A549 (cell line): ENCODE measurements around the gene NUDT1. TPM values are rescaled to one million over a fixed set of nuclear protein-coding genes. Genes with fewer than 3 reads are reported as not detected.

Source experiments
- ATAC-seq, 2 experiments: fragments of 200-7000 bp in 1 of 2; fragments of >200 bp in 1 of 2; cut with Nextera tagmentation in 1 of 2; cut with Tn5 transposase in 1 of 2; 3 replicates each; pipeline versions ENCODE4 v1.8.0 to v1.9.1; 2018 to 2020; ENCODE audit warnings: mild to moderate bottlenecking in 1 of 2, moderate library complexity in 1 of 2
- CTCF ChIA-PET: fragments of 300-600 bp; sonication (Branson Sonifier 250); formaldehyde crosslinking; extraction: SDS; loops from one replicate; lab custom pipeline; 2021; ENCODE audit warnings: antibody characterized with exemption, inconsistent platforms; lab: Yijun Ruan, JAX
- POLR2A ChIA-PET: fragments of 350-600 bp; formaldehyde crosslinking; extraction: SDS; loops from one replicate; lab custom pipeline; 2021; ENCODE audit warnings: antibody characterized with exemption, inconsistent platforms; lab: Yijun Ruan, JAX
- DNase-seq, 2 experiments: peaks; one replicate each; pipeline versions ENCODE4 v3.0.0 to v3.0.0-alpha.2; 2011 to 2016; ENCODE audit warnings: low read depth in 1 of 2, low spot score in 1 of 2
- FAIRE-seq: peaks from 2 replicates; lab custom pipeline; 2011; peaks lifted over from hg19 to GRCh38; lab: Jason Lieb, UNC
- H3K27ac ChIP-seq, 2 experiments: fragments of >200 bp; sonication (Bioruptor Twin); formaldehyde crosslinking; 3 replicates each; pipeline ENCODE4 v1.5.1; 2016 to 2017
- H3K4me1 ChIP-seq: fragments of >200 bp; sonication (Bioruptor Twin); formaldehyde crosslinking; 3 replicates; pipeline ENCODE4 v1.6.1; 2016
- H3K4me2 ChIP-seq: fragments of >200 bp; sonication (Bioruptor Twin); formaldehyde crosslinking; 3 replicates; pipeline ENCODE4 v1.6.1; 2016
- H3K4me3 ChIP-seq: fragments of >200 bp; sonication (Bioruptor Twin); formaldehyde crosslinking; 3 replicates; pipeline ENCODE4 v1.5.1; 2016
- H3K9me3 ChIP-seq: fragments of >200 bp; sonication (Bioruptor Twin); formaldehyde crosslinking; 3 replicates; pipeline ENCODE4 v1.6.1; 2016
- CBX2 ChIP-seq: fragments of 200-600 bp; sonication (generic); IDR thresholded peaks from 2 replicates; pipeline ENCODE4 v1.6.1; 2016; ENCODE audit warnings: low read depth, mild to moderate bottlenecking, borderline replicate concordance
- CBX8 ChIP-seq: fragments of 200-600 bp; sonication (generic); IDR thresholded peaks from 2 replicates; pipeline ENCODE4 v1.6.1; 2016
- CHD2 ChIP-seq: fragments of 150-350 bp; IDR thresholded peaks from 2 replicates; pipeline ENCODE4 v1.6.1; 2014; ENCODE audit warnings: low read length; ENCODE audit not compliant: partially characterized antibody
- EHMT2 ChIP-seq: fragments of 200-600 bp; sonication (generic); IDR thresholded peaks from 2 replicates; pipeline ENCODE4 v1.6.1; 2016; ENCODE audit warnings: antibody characterized with exemption, low read depth, mild to moderate bottlenecking, moderate library complexity
- FOSL2 ChIP-seq, 2 experiments: fragments of 450-650 bp in 1 of 2; fragments of >200 bp in 1 of 2; sonication (Bioruptor Twin) in 1 of 2; formaldehyde crosslinking; IDR thresholded peaks; 2 replicates each; pipeline versions ENCODE4 v1.5.0 to v1.6.1; 2016 to 2020; ENCODE audit warnings: mild to moderate bottlenecking in 1 of 2, moderate library complexity in 1 of 2
- FOXS1 ChIP-seq: fragments of 250-450 bp; sonication (Bioruptor Pico); IDR thresholded peaks from 2 replicates; pipeline ENCODE4 v1.5.0; 2020; ENCODE audit warnings: mild to moderate bottlenecking, moderate library complexity
- GATA3 ChIP-seq: IDR thresholded peaks from 2 replicates; pipeline ENCODE4 v1.6.1; 2012; ENCODE audit warnings: borderline replicate concordance
- HDAC2 ChIP-seq: fragments of 200-600 bp; sonication (generic); IDR thresholded peaks from 2 replicates; pipeline ENCODE4 v1.6.1; 2016
- HOXB5 ChIP-seq: fragments of 250-450 bp; sonication (Bioruptor Pico); IDR thresholded peaks from 2 replicates; pipeline ENCODE4 v1.5.0; 2020; ENCODE audit warnings: mild to moderate bottlenecking, moderate library complexity
- JUN ChIP-seq, 2 experiments: fragments of >200 bp; sonication (Bioruptor Twin); formaldehyde crosslinking; IDR thresholded peaks; 2 replicates in 1 of 2; 3 replicates in 1 of 2; pipeline ENCODE4 v1.6.1; 2016 to 2017
- MAZ ChIP-seq: fragments of 150-350 bp; IDR thresholded peaks from 2 replicates; pipeline ENCODE4 v1.6.1; 2014; ENCODE audit warnings: antibody characterized with exemption, low read depth, low read length, borderline replicate concordance
- NFE2L2 ChIP-seq: fragments of 150-350 bp; conservative IDR thresholded peaks from 2 replicates; pipeline ENCODE4 v1.6.1; 2014; ENCODE audit warnings: low read length
- PHF8 ChIP-seq: fragments of 200-600 bp; sonication (generic); IDR thresholded peaks from 2 replicates; pipeline ENCODE4 v1.6.1; 2016; ENCODE audit warnings: low read depth, mild to moderate bottlenecking, antibody characterized with exemption, moderate library complexity, borderline replicate concordance
- RAD21 ChIP-seq, 2 experiments: fragments of >200 bp in 1 of 2; sonication (Bioruptor Twin) in 1 of 2; formaldehyde crosslinking in 1 of 2; IDR thresholded peaks in 1 of 2; conservative IDR thresholded peaks in 1 of 2; 2 replicates in 1 of 2; 3 replicates in 1 of 2; pipeline ENCODE4 v1.6.1; 2012 to 2018; ENCODE audit warnings: inconsistent platforms in 1 of 2
- RARB ChIP-seq: fragments of 250-450 bp; sonication (Bioruptor Pico); IDR thresholded peaks from 2 replicates; pipeline ENCODE4 v1.8.0; 2021; ENCODE audit warnings: mild to moderate bottlenecking, moderate library complexity
- RCOR1 ChIP-seq: fragments of 150-350 bp; IDR thresholded peaks from 2 replicates; pipeline ENCODE4 v1.6.1; 2014; ENCODE audit warnings: antibody characterized with exemption, low read length, low read depth
- SMC3 ChIP-seq: fragments of >200 bp; sonication (Bioruptor Twin); formaldehyde crosslinking; IDR thresholded peaks from 3 replicates; pipeline ENCODE4 v1.6.1; 2018; ENCODE audit warnings: inconsistent platforms
- ZC3H11A ChIP-seq: fragments of 450-650 bp; IDR thresholded peaks from 2 replicates; pipeline ENCODE4 v1.6.1; 2014; ENCODE audit warnings: antibody characterized with exemption, mild to moderate bottlenecking
- WGBS: methylation state at CpG from one replicate; pipeline ENCODE4 v1.1.6; 2017; ENCODE audit errors: missing lambda C conversion rate; 5-methylcytosine and 5-hydroxymethylcytosine counted together
- polyA plus RNA-seq, 4 experiments: library from polyadenylated mRNA; depleted of rRNA in 3 of 4; stranded (reverse); fragments of >200 nt; fragmentation: RNase III in 1 of 4; extraction: RNeasy Plus Mini Kit Qiagen cat#74134 plus additional on column Dnase treatment in 1 of 4; gene quantifications; 2 replicates in 3 of 4; 3 replicates in 1 of 4; pipeline ENCODE4 v1.2.3, GENCODE V29; 2011 to 2017
- TF ChIP-seq, protein P1 (sequence below): fragments of >200 bp; sonication (Bioruptor Twin); formaldehyde crosslinking; IDR thresholded peaks from 3 replicates; pipeline ENCODE4 v1.6.1; 2016
- TF ChIP-seq, protein P2 (sequence below): fragments of 250-450 bp; sonication (Bioruptor Pico); IDR thresholded peaks from 2 replicates; pipeline ENCODE4 v1.5.0; 2020; ENCODE audit warnings: low read depth, mild to moderate bottlenecking, moderate library complexity
- TF ChIP-seq, protein P3 (sequence below): IDR thresholded peaks from 2 replicates; pipeline ENCODE4 v1.6.1; 2012
- TF ChIP-seq, protein P4 (sequence below): fragments of >200 bp; sonication (Bioruptor Twin); formaldehyde crosslinking; IDR thresholded peaks from 3 replicates; pipeline ENCODE4 v1.5.1; 2016
- TF ChIP-seq, protein P5 (sequence below): fragments of 200-600 bp; sonication (generic); IDR thresholded peaks from 2 replicates; pipeline ENCODE4 v1.6.1; 2016; ENCODE audit warnings: antibody characterized with exemption, mild to moderate bottlenecking, moderate library complexity
- TF ChIP-seq, protein P6 (sequence below): fragments of 150-350 bp; IDR thresholded peaks from 2 replicates; pipeline ENCODE4 v1.6.1; 2014; ENCODE audit warnings: low read depth, mild to moderate bottlenecking, low read length
- TF ChIP-seq, protein P7 (sequence below): fragments of 250-450 bp; sonication (Bioruptor Pico); IDR thresholded peaks from 2 replicates; pipeline ENCODE4 v1.5.0; 2021; ENCODE audit warnings: mild to moderate bottlenecking, moderate library complexity, borderline replicate concordance

Gene NUDT1
- polyA plus RNA-seq, 2 of the 4 experiments (the other 2 are of a cell fraction), result 38.3 to 92.3 TPM

DNA sequence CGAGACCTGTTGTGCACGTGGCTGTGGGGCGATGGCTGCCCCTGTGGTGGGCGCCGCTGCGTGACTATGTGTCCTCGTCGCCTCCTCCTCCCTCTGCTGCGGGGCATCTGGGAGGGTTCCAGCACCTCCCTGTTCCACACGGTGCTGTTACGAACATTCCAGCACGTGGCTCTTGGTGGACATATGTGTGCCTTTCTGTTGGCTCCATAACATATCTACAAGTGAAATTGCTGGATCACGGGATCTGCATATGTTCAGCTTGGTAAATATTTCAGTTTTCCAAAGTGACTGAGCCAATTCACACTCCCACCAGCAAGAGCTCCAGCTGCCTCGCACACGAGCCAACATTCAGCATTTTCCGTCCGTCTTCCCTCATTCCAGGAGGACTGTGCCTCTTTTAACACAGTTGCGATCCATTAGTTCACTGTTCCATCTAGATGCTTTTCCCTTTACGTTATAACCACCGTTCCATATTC, 47.1 kb downstream of the NUDT1 start:
- Histone ChIP-seq H3K4me3 (no peak overlapping the region), H3K9me3 (no peaks in the 10 kb centered on the region), H3K4me2 (no peak overlapping the region), H3K4me1 (no peaks in the 10 kb centered on the region), H3K27ac (no peak overlapping the region)
- ATAC-seq (no peak), DNase-seq (no peak), FAIRE-seq (no peak)
- no peak for TF ChIP-seq SMC3
- TF ChIP-seq, protein P1, sequence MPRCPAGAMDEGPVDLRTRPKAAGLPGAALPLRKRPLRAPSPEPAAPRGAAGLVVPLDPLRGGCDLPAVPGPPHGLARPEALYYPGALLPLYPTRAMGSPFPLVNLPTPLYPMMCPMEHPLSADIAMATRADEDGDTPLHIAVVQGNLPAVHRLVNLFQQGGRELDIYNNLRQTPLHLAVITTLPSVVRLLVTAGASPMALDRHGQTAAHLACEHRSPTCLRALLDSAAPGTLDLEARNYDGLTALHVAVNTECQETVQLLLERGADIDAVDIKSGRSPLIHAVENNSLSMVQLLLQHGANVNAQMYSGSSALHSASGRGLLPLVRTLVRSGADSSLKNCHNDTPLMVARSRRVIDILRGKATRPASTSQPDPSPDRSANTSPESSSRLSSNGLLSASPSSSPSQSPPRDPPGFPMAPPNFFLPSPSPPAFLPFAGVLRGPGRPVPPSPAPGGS, result no peak
- TF ChIP-seq, protein P2, sequence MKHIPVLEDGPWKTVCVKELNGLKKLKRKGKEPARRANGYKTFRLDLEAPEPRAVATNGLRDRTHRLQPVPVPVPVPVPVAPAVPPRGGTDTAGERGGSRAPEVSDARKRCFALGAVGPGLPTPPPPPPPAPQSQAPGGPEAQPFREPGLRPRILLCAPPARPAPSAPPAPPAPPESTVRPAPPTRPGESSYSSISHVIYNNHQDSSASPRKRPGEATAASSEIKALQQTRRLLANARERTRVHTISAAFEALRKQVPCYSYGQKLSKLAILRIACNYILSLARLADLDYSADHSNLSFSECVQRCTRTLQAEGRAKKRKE (CRISPR knock-in tag), result no peak
- TF ChIP-seq NFE2L2, result no peak
- no peak for TF ChIP-seq GATA3
- TF ChIP-seq FOSL2 (IDR thresholded peaks at IDR 0.05), result no peak
- no peak for TF ChIP-seq FOSL2 (CRISPR knock-in tag; IDR thresholded peaks at IDR 0.05)
- TF ChIP-seq CBX8, result no peak
- TF ChIP-seq, protein P3, sequence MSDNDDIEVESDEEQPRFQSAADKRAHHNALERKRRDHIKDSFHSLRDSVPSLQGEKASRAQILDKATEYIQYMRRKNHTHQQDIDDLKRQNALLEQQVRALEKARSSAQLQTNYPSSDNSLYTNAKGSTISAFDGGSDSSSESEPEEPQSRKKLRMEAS, result no peak
- no peak for TF ChIP-seq CHD2
- no peak for TF ChIP-seq ZC3H11A
- TF ChIP-seq MAZ, result no peak
- TF ChIP-seq EHMT2, result no peak
- ChIA-PET CTCF (interaction anchor here (0.6 to 1.6 kb wide), 2 partner anchors 10 to 12 kb away, joined by 4 read pairs; no protein-coding TSS in a partner anchor), POLR2A (no interaction called here)
- 91% methylated on average over 20 of the region's 20 CpGs for WGBS

DNA sequence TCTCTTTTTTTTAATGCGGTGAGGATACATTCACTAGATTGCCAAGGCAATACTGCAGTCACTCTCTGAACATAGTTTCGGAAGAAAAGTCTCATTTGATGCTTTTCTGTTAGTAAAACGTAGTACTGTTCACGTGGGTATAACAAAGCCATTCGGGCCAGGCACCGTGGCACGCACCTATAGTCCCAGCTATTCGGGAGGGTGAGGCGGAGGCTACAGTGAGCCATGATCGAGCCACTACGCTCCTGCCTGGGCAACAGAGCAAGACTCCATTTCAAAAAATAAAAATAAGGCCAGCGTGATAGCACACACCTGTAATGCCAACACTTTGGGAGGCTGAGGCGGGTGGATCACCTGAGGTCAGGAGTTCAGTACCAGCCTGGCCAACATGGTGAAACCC, 47.6 kb downstream of the NUDT1 start:
- 95% methylated on average over 13 of the region's 13 CpGs for WGBS
- no peak overlapping the region for H3K4me3 ChIP-seq
- ChIA-PET CTCF (no interaction called here), POLR2A (no interaction called here)
- DNase-seq (no peak), ATAC-seq (no peak), FAIRE-seq (no peak)
- no peak overlapping the region for H3K4me2 ChIP-seq
- no peaks in the 10 kb centered on the region for H3K4me1 ChIP-seq
- H3K9me3 ChIP-seq, result no peaks in the 10 kb centered on the region
- H3K27ac ChIP-seq, result no peak overlapping the region
- TF ChIP-seq HDAC2 (no peak), RARB (CRISPR knock-in tag) (no peak), JUN (IDR thresholded peaks at IDR 0.05) (no peak), NFE2L2 (no peak), ZC3H11A (no peak), FOXS1 (no peak), HOXB5 (CRISPR knock-in tag) (no peak), RCOR1 (no peak), SMC3 (no peak), RAD21 (conservative IDR thresholded peaks at IDR 0.05 in 1 of 2, IDR thresholded peaks at IDR 0.05 in 1 of 2) (no peak), CBX2 (no peak), PHF8 (no peak)
- TF ChIP-seq, protein P2 (CRISPR knock-in tag), result no peak
- TF ChIP-seq, protein P4, sequence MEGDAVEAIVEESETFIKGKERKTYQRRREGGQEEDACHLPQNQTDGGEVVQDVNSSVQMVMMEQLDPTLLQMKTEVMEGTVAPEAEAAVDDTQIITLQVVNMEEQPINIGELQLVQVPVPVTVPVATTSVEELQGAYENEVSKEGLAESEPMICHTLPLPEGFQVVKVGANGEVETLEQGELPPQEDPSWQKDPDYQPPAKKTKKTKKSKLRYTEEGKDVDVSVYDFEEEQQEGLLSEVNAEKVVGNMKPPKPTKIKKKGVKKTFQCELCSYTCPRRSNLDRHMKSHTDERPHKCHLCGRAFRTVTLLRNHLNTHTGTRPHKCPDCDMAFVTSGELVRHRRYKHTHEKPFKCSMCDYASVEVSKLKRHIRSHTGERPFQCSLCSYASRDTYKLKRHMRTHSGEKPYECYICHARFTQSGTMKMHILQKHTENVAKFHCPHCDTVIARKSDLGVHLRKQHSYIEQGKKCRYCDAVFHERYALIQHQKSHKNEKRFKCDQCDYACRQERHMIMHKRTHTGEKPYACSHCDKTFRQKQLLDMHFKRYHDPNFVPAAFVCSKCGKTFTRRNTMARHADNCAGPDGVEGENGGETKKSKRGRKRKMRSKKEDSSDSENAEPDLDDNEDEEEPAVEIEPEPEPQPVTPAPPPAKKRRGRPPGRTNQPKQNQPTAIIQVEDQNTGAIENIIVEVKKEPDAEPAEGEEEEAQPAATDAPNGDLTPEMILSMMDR, result no peak
- TF ChIP-seq, protein P5, sequence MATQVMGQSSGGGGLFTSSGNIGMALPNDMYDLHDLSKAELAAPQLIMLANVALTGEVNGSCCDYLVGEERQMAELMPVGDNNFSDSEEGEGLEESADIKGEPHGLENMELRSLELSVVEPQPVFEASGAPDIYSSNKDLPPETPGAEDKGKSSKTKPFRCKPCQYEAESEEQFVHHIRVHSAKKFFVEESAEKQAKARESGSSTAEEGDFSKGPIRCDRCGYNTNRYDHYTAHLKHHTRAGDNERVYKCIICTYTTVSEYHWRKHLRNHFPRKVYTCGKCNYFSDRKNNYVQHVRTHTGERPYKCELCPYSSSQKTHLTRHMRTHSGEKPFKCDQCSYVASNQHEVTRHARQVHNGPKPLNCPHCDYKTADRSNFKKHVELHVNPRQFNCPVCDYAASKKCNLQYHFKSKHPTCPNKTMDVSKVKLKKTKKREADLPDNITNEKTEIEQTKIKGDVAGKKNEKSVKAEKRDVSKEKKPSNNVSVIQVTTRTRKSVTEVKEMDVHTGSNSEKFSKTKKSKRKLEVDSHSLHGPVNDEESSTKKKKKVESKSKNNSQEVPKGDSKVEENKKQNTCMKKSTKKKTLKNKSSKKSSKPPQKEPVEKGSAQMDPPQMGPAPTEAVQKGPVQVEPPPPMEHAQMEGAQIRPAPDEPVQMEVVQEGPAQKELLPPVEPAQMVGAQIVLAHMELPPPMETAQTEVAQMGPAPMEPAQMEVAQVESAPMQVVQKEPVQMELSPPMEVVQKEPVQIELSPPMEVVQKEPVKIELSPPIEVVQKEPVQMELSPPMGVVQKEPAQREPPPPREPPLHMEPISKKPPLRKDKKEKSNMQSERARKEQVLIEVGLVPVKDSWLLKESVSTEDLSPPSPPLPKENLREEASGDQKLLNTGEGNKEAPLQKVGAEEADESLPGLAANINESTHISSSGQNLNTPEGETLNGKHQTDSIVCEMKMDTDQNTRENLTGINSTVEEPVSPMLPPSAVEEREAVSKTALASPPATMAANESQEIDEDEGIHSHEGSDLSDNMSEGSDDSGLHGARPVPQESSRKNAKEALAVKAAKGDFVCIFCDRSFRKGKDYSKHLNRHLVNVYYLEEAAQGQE, result no peak
- TF ChIP-seq, protein P6, sequence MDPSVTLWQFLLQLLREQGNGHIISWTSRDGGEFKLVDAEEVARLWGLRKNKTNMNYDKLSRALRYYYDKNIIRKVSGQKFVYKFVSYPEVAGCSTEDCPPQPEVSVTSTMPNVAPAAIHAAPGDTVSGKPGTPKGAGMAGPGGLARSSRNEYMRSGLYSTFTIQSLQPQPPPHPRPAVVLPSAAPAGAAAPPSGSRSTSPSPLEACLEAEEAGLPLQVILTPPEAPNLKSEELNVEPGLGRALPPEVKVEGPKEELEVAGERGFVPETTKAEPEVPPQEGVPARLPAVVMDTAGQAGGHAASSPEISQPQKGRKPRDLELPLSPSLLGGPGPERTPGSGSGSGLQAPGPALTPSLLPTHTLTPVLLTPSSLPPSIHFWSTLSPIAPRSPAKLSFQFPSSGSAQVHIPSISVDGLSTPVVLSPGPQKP, result no peak
- TF ChIP-seq, protein P7, sequence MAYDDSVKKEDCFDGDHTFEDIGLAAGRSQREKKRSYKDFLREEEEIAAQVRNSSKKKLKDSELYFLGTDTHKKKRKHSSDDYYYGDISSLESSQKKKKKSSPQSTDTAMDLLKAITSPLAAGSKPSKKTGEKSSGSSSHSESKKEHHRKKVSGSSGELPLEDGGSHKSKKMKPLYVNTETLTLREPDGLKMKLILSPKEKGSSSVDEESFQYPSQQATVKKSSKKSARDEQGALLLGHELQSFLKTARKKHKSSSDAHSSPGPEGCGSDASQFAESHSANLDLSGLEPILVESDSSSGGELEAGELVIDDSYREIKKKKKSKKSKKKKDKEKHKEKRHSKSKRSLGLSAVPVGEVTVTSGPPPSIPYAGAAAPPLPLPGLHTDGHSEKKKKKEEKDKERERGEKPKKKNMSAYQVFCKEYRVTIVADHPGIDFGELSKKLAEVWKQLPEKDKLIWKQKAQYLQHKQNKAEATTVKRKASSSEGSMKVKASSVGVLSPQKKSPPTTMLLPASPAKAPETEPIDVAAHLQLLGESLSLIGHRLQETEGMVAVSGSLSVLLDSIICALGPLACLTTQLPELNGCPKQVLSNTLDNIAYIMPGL (CRISPR knock-in tag), result no peak
